Upper lobe of left lung (tissue), 6 donors: Measurements from ENCODE around the gene SLC25A44. TPM values are rescaled to one million over a fixed set of nuclear protein-coding genes. Genes with fewer than 3 reads are reported as not detected.
A peak's percentile ranks its signal among the peaks of the same experiment; 100 is the strongest.

Experiments
- ATAC-seq, 2 donors: fragments of 200-7000 bp; cut with Tn5 transposase; one replicate each; pipeline ENCODE4 v1.9.1; 2022; ENCODE audit warnings: mild to moderate bottlenecking in 2 of 2, moderate library complexity in 2 of 2; ENCODE audit not compliant: low FRiP score in 2 of 2
- DNase-seq, 2 donors: peaks; one replicate each; pipeline ENCODE4 v3.0.0-alpha.2; 2019 to 2020
- H3K27ac ChIP-seq, 4 donors: fragments of 200-600 bp; sonication (generic); one replicate each; pipeline ENCODE4 v1.5.1; 2016 to 2019
- H3K27me3 ChIP-seq, 4 donors: fragments of 200-600 bp; sonication (generic); one replicate each; pipeline ENCODE4 v1.5.1; 2017 to 2019
- H3K36me3 ChIP-seq, 4 donors: fragments of 200-600 bp; sonication (generic); one replicate each; pipeline ENCODE4 v1.5.1; 2016 to 2019
- H3K4me1 ChIP-seq, 4 donors: fragments of 200-600 bp; sonication (generic); one replicate each; pipeline ENCODE4 v1.5.1; 2018 to 2019
- H3K4me3 ChIP-seq, 4 donors: fragments of 200-600 bp; sonication (generic); one replicate each; pipeline ENCODE4 v1.5.1; 2017 to 2019; ENCODE audit warnings: mild to moderate bottlenecking in 2 of 4, moderate library complexity in 1 of 4
- H3K9me3 ChIP-seq, 4 donors: fragments of 200-600 bp; sonication (generic); one replicate each; pipeline ENCODE4 v1.5.1; 2018 to 2019
- CTCF ChIP-seq, 6 experiments: fragments of 450-650 bp in 4 of 6; fragments of 200-600 bp in 2 of 6; sonication (generic) in 2 of 6; IDR thresholded peaks; one replicate each; pipeline ENCODE4 v1.5.1; 2016 to 2019; ENCODE audit warnings: antibody characterized with exemption in 6 of 6
- EP300 ChIP-seq, 4 donors: sonication (generic); formaldehyde crosslinking; IDR thresholded peaks; one replicate each; pipeline ENCODE4 v1.5.1; 2017; ENCODE audit warnings: antibody characterized with exemption in 4 of 4, control low read depth in 2 of 4
- POLR2A ChIP-seq, 4 donors: fragments of 450-650 bp; IDR thresholded peaks; one replicate each; pipeline ENCODE4 v1.5.1; 2016 to 2017; ENCODE audit warnings: antibody characterized with exemption in 4 of 4, mild to moderate bottlenecking in 2 of 4
- POLR2AphosphoS5 ChIP-seq, 2 donors: sonication (generic); formaldehyde crosslinking; IDR thresholded peaks; one replicate each; pipeline ENCODE4 v1.5.1; 2017; ENCODE audit warnings: antibody characterized with exemption in 2 of 2
- WGBS, 2 donors: methylation state at CpG; one replicate each; pipeline ENCODE4 v1.1.5; 2017 to 2018; 5-methylcytosine and 5-hydroxymethylcytosine counted together
- total RNA-seq, 6 donors: library from RNA; depleted of rRNA in 4 of 6; stranded (reverse); fragments of >200 nt in 4 of 6; gene quantifications; one replicate each; pipeline versions ENCODE4 v1.1.0 to v1.2.1, GENCODE V29; 2016 to 2021
- donor health status: DM: no; HTN: no; CAD: no; lungs with moderate emphysema.
- donor health status: DM: no; HTN: yes; CAD: no; lungs with severe emphysema.

The SLC25A44 gene
- total RNA-seq, 6 donors from 2014 or later, result 11.0 to 27.4 (median 21.1) TPM

- H3K4me3 ChIP-seq, result no peak overlapping the region
- peaks cover 0 to 14% (median 4%) of the 10 kb centered on the region in 4 donors for H3K4me1 ChIP-seq
- WGBS, 2 donors, result 87 to 94% methylated on average over 3 of the region's 3 CpGs
- DNase-seq, result no peak
- H3K27me3 ChIP-seq, result no peaks in the 10 kb centered on the region
- no peak overlapping the region for H3K27ac ChIP-seq
- ATAC-seq, result no peak
- no peak for TF ChIP-seq POLR2A (IDR thresholded peaks at IDR 0.05)
- no peak for TF ChIP-seq CTCF (IDR thresholded peaks at IDR 0.05)
- no peak for TF ChIP-seq POLR2AphosphoS5 (IDR thresholded peaks at IDR 0.05)
- TF ChIP-seq EP300 (IDR thresholded peaks at IDR 0.05), result no peak
- no peaks in the 10 kb centered on the region for H3K9me3 ChIP-seq
- H3K36me3 ChIP-seq, result peaks cover 12 to 87% (median 37%) of the 10 kb centered on the region in 4 donors
Observed at GRCh38 chr1:156204686-156205085, 10.8 kb downstream of the SLC25A44 start.

GRCh38 chr1:156211243-156211642 is 17.3 kb downstream of the SLC25A44 start:
- Histone ChIP-seq H3K36me3 (peaks cover 13 to 45% (median 36%) of the 10 kb centered on the region in 4 donors), H3K9me3 (no peaks in the 10 kb centered on the region), H3K27ac (no peak overlapping the region), H3K27me3 (no peaks in the 10 kb centered on the region), H3K4me1 (peaks cover 15 to 31% (median 18%) of the 10 kb centered on the region in 4 donors), H3K4me3 (no peak overlapping the region)
- 96 to 98% methylated on average over 3 of the region's 3 CpGs for WGBS, 2 donors
- DNase-seq (no peak), ATAC-seq (no peak)
- TF ChIP-seq POLR2AphosphoS5 (IDR thresholded peaks at IDR 0.05) (no peak), CTCF (IDR thresholded peaks at IDR 0.05) (no peak)

- no peak for DNase-seq
- Histone ChIP-seq H3K9me3 (no peaks in the 10 kb centered on the region), H3K4me3 (peak overlapping the region in 3 of 4 donors; percentile 45 to 62 (median 56)), H3K4me1 (peaks cover 15 to 34% (median 19%) of the 10 kb centered on the region in 4 donors), H3K27ac (peak overlapping the region; percentile 87 to 95 (median 93)), H3K27me3 (no peaks in the 10 kb centered on the region), H3K36me3 (peaks cover 13 to 36% (median 27%) of the 10 kb centered on the region in 4 donors)
- WGBS, 2 donors, result 87% methylated on average over 9 of the region's 9 CpGs
- TF ChIP-seq POLR2AphosphoS5 (IDR thresholded peaks at IDR 0.05), result no peak
- no peak for TF ChIP-seq CTCF (IDR thresholded peaks at IDR 0.05)
- no peak for TF ChIP-seq POLR2A (IDR thresholded peaks at IDR 0.05)
- no peak for ATAC-seq
Observed at GRCh38 chr1:156212130-156212529, 18.2 kb downstream of the SLC25A44 start.

DNA sequence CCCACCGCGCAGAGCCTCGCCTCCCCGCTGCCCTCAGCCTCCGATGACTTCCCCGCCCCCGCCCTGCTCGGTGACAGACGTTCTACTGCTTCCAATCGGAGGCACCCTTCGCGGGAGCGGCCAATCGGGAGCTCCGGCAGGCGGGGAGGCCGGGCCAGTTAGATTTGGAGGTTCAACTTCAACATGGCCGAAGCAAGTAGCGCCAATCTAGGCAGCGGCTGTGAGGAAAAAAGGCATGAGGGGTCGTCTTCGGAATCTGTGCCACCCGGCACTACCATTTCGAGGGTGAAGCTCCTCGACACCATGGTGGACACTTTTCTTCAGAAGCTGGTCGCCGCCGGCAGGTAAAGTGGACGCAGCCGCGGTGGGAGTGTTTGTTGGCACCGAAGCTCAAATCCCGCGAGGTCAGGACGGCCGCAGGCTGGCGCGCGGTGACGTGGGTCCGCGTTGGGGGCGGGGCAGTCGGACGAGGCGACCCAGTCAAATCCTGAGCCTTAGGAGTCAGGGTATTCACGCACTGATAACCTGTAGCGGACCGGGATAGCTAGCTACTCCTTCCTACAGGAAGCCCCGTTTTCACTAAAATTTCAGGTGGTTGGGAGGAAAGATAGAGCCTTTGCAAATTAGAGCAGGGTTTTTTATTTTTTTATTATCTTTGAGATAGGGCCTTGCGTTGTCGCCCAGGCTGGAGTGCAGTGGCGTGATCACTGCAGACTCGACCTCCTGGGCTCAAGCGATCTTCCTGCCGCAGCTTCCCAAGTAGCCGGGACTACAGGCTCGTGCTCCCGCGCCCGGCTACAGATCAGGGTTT is 19.1 kb downstream of the SLC25A44 start, which contains the start of gene PMF1:
Gene PMF1, plus strand, starts transcription at position 175 of the 811 bp plus-strand sequence. Its CDS starts 9 bp downstream, at position 184.
- peaks cover 10 to 28% (median 20%) of the 10 kb centered on the region in 4 donors for H3K36me3 ChIP-seq
- H3K27ac ChIP-seq, result peak within 1 kb of the TSS; percentile 87 to 95 (median 93)
- no peaks in the 10 kb centered on the region for H3K9me3 ChIP-seq
- peak; percentile 97 to 99 for DNase-seq
- ATAC-seq, result peak; percentile 98
- peak within 1 kb of the TSS; percentile 34 to 62 (median 50) for H3K4me3 ChIP-seq
- H3K27me3 ChIP-seq, result no peaks in the 10 kb centered on the region
- 0 to 1% methylated on average over 20 to 59 of the region's 61 CpGs for WGBS, 2 donors
- peaks cover 23 to 43% (median 28%) of the 10 kb centered on the region in 4 donors for H3K4me1 ChIP-seq
- TF ChIP-seq EP300 (IDR thresholded peaks at IDR 0.05) (no peak), POLR2A (IDR thresholded peaks at IDR 0.05) (peak in 3 of 4 donors; percentile 73 to 86 (median 82)), CTCF (IDR thresholded peaks at IDR 0.05) (peak in 2 of 6 experiments; percentile 16 to 19), POLR2AphosphoS5 (IDR thresholded peaks at IDR 0.05) (peak; percentile 80 to 86)
